Coronary artery (tissue), 2 donors: Measurements from ENCODE around the gene NXPH3.

Experiments used
- DNase-seq: peaks from one replicate; pipeline ENCODE4 v3.0.0-alpha.2; 2017; ENCODE audit warnings: low spot score
- H3K27ac ChIP-seq, 2 donors: fragments of 200-600 bp; sonication (generic); one replicate each; pipeline ENCODE4 v1.5.1; 2016 to 2019
- H3K4me3 ChIP-seq: fragments of 200-600 bp; sonication (generic); 2 replicates; pipeline ENCODE4 v1.5.1; 2016; ENCODE audit warnings: mild to moderate bottlenecking, moderate library complexity
- CTCF ChIP-seq: fragments of 200-600 bp; sonication (generic); IDR thresholded peaks from one replicate; pipeline ENCODE4 v1.5.1; 2019; ENCODE audit warnings: antibody characterized with exemption

The NXPH3 gene

GRCh38 chr17:49600949-49601348 lies 25.3 kb downstream of the NXPH3 start:
- no peak for TF ChIP-seq CTCF
- Histone ChIP-seq H3K27ac (no peak overlapping the region), H3K4me3 (no peak overlapping the region)
- DNase-seq: no peak

- DNase-seq: no peak
- H3K27ac ChIP-seq: peak overlapping the region in 1 of 2 donors; percentile 76
- TF ChIP-seq CTCF: no peak
- H3K4me3 ChIP-seq: no peak overlapping the region
These were observed 27.1 kb downstream of the NXPH3 start for GRCh38 chr17:49602783-49603182.

DNA sequence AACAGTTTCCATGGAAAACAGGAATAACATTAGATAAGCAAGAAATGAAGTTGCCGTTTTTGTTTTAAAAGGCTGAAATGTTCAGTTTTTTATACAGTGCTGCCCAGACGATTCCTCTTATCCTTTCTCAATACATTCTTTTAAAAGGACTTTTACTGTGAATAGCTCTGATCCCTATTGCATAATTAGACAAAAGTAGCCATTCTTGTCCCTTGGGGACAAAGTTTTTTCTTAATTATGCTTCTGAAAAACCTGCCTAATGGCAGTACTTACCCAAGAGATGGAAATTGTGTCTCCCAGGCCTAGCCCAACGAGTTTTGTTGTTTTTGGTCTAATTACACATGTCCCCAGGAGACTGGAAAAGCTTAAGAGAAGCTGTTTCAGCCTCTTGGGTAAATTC lies 27.6 kb downstream of the NXPH3 start:
- no peak overlapping the region for H3K4me3 ChIP-seq
- peak overlapping the region; percentile 27 to 76 for H3K27ac ChIP-seq
- TF ChIP-seq CTCF: no peak
- no peak for DNase-seq

DNA sequence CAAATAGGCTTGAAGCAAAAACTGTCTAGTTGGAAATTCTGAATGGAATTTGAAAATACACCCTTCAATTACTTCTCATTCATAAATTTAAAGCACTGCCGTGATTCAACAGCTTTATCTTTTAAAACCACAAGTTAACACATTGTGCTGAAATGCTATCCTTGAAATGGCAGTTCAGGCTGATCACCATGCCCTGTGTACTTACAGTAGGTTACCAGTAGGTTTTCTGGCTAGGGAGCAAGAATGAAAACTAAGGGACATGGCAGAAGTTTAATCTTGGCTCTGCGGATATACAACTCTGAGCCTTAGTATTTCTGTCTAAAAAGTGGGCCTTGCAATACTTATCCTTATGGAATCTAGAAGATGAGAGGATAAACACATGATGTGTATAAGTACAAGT lies 28.0 kb downstream of the NXPH3 start:
- Histone ChIP-seq H3K4me3 (no peak overlapping the region), H3K27ac (peak overlapping the region; percentile 27 to 76)
- DNase-seq: no peak
- no peak for TF ChIP-seq CTCF

DNA sequence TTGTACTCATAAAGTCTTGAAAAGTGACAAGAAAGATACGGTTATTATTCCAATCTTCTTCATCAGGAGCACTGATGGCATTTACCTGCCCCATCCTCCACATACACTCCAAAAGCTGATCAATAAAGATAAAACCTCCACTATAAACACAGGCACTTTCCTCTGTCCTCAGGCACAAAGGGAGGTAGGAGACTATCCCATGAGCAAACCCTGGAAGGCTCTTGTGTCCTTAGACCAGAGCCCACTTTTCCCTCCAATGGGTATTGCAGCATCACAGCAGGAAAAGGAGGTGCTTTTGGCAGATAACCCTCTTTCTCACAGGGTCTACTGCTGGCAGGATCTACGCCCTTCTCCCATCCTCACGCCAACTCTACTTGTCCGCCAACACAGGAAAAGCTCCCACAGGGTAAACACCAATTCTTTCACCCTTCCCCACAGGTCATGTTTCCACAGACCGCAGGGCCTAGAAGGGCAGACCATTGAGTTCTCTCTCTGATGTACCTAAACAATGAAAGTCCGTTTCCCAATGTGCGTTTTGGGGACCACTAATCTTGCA lies 28.7 kb downstream of the NXPH3 start:
- no peak overlapping the region for H3K4me3 ChIP-seq
- H3K27ac ChIP-seq: peak overlapping the region in 1 of 2 donors; percentile 76
- no peak for TF ChIP-seq CTCF
- DNase-seq: no peak

- no peak for DNase-seq
- no peak overlapping the region for H3K4me3 ChIP-seq
- peak overlapping the region; percentile 40 to 54 for H3K27ac ChIP-seq
- TF ChIP-seq CTCF: no peak
These were observed 35.4 kb downstream of the NXPH3 start for GRCh38 chr17:49610883-49611584.

- Histone ChIP-seq H3K27ac (peak overlapping the region; percentile 6 to 40), H3K4me3 (no peak overlapping the region)
- TF ChIP-seq CTCF: no peak
- DNase-seq: no peak
These were observed 37.1 kb downstream of the NXPH3 start for GRCh38 chr17:49612726-49613125.
